DOHH2 (cell line): ENCODE measurements around the gene MED13L.

Experiments
- CTCF ChIP-seq: fragments of 200-600 bp; sonication (generic); IDR thresholded peaks from one replicate; pipeline ENCODE4 v1.5.1; 2014; ENCODE audit warnings: antibody characterized with exemption, mild to moderate bottlenecking, low read depth, low read length; ENCODE audit not compliant: poor library complexity, severe bottlenecking
- EZH2phosphoT487 ChIP-seq: fragments of 200-600 bp; sonication (generic); IDR thresholded peaks from 2 replicates; pipeline ENCODE4 v1.6.1; 2017; ENCODE audit warnings: borderline replicate concordance, mild to moderate bottlenecking, antibody characterized with exemption, low read length, moderate library complexity, mixed read lengths

DNA sequence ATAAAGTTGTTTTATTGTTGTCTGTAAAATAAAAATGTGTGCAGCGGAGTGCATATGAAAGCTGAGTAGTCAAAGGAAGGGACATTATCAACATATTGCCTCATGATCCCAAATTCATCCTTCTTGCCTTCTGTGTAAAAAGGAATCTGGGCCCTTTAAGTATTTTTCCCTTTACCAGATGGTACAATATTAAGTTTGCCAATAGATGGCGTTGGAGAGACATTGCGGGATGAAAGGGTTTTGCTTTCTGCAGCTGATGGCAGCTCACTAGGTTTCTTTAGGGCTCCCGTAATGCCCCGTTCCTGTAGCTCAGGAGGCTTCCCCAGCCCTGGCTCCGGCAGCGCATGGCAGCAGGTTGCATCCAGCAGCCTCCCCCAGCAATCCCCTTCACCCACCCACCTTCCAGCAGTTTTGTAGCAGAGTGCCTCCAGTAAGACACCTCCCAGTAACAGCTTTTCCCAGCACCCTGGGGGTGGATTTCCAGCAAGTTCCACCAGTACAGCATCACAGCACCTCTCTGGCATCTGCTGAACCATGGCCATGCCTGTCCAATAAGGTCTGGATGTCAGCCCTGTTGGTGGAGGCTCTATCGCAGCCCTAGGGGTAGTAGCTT lies 354.4 kb downstream of the MED13L start:
- peak; percentile 62 for TF ChIP-seq CTCF
- no peak for TF ChIP-seq EZH2phosphoT487
